Activated CD4-positive, alpha-beta memory T cell treated with anti-CD3 and anti-CD28 coated beads for 36 hours (primary cell): Measurements from ENCODE around the gene LURAP1L. TPM values are rescaled to one million over a fixed set of nuclear protein-coding genes. Genes with fewer than 3 reads are reported as not detected.

Source experiments
- CTCF ChIA-PET: fragments of 350-600 bp; sonication (Branson Sonifier 250); formaldehyde crosslinking; loops from one replicate; lab custom pipeline; 2021; ENCODE audit warnings: antibody characterized with exemption, inconsistent platforms; lab: Charles Lee
- POLR2A ChIA-PET: fragments of 350-600 bp; sonication (Branson Sonifier 250); formaldehyde crosslinking; loops from one replicate; lab custom pipeline; 2021; ENCODE audit warnings: antibody characterized with exemption; lab: Charles Lee
- DNase-seq: peaks from one replicate; pipeline ENCODE4 v3.0.0-alpha.2; 2020
- H3K27ac Mint-ChIP-seq: one replicate; pipeline ENCODE4 v1.8.0; 2021; ENCODE audit warnings: mixed read lengths
- H3K27me3 Mint-ChIP-seq: one replicate; pipeline ENCODE4 v1.8.0; 2021; ENCODE audit warnings: mixed read lengths
- H3K36me3 Mint-ChIP-seq: one replicate; pipeline ENCODE4 v1.8.0; 2021; ENCODE audit warnings: mixed read lengths
- H3K4me1 Mint-ChIP-seq: one replicate; pipeline ENCODE4 v1.8.0; 2021; ENCODE audit warnings: low read depth, mixed read lengths
- H3K4me3 Mint-ChIP-seq: one replicate; pipeline ENCODE4 v1.8.0; 2021; ENCODE audit warnings: mild to moderate bottlenecking, mixed read lengths
- H3K9me3 Mint-ChIP-seq: one replicate; pipeline ENCODE4 v1.8.0; 2021; ENCODE audit warnings: mixed read lengths
- intact Hi-C: fragments of 100-400 bp; cut with micrococcal nuclease; formaldehyde crosslinking; loops from one replicate; pipeline ENCODE4 v1.15.1; 2023
- total RNA-seq, 2 experiments: library from RNA; stranded (reverse); gene quantifications; one replicate each; pipeline ENCODE4 v1.2.3, GENCODE V29; 2021

The LURAP1L gene
- total RNA-seq, 2 experiments from 2014 or later = not detected

- Mint-ChIP-seq H3K36me3 (no peaks in the 10 kb centered on the region), H3K9me3 (peaks cover 19% of the 10 kb centered on the region), H3K27ac (no peak overlapping the region), H3K4me1 (no peaks in the 10 kb centered on the region), H3K27me3 (no peaks in the 10 kb centered on the region), H3K4me3 (no peak overlapping the region)
- ChIA-PET CTCF (no interaction called here), POLR2A (no interaction called here)
- intact Hi-C loops = no loop called here
- DNase-seq = no peak
These were observed 44.8 kb downstream of the LURAP1L start for GRCh38 chr9:12819436-12820185.

GRCh38 chr9:12822111-12822510 lies 47.3 kb downstream of the LURAP1L start:
- Mint-ChIP-seq H3K27me3 (no peaks in the 10 kb centered on the region), H3K27ac (no peak overlapping the region), H3K4me1 (no peaks in the 10 kb centered on the region), H3K9me3 (peaks cover 12% of the 10 kb centered on the region), H3K36me3 (no peaks in the 10 kb centered on the region), H3K4me3 (no peak overlapping the region)
- intact Hi-C loops = no loop called here
- ChIA-PET CTCF (no interaction called here), POLR2A (no interaction called here)
- DNase-seq = no peak

GRCh38 chr9:12826924-12827565 lies 52.2 kb downstream of the LURAP1L start:
- intact Hi-C loops = no loop called here
- no peak overlapping the region for H3K27ac Mint-ChIP-seq
- CTCF ChIA-PET = no interaction called here
- no peaks in the 10 kb centered on the region for H3K4me1 Mint-ChIP-seq
- H3K9me3 Mint-ChIP-seq = peaks cover 6% of the 10 kb centered on the region
- no peak overlapping the region for H3K4me3 Mint-ChIP-seq
- no peaks in the 10 kb centered on the region for H3K36me3 Mint-ChIP-seq
- POLR2A ChIA-PET = no interaction called here
- H3K27me3 Mint-ChIP-seq = no peaks in the 10 kb centered on the region
- DNase-seq = no peak

- Mint-ChIP-seq H3K27ac (no peak overlapping the region), H3K27me3 (no peaks in the 10 kb centered on the region), H3K9me3 (peaks cover 23% of the 10 kb centered on the region), H3K4me1 (no peaks in the 10 kb centered on the region), H3K36me3 (no peaks in the 10 kb centered on the region), H3K4me3 (no peak overlapping the region)
- ChIA-PET CTCF (no interaction called here), POLR2A (no interaction called here)
- intact Hi-C loops = no loop called here
- DNase-seq = no peak
These were observed 58.9 kb downstream of the LURAP1L start for GRCh38 chr9:12833701-12834100.

GRCh38 chr9:12838546-12838945 lies 63.7 kb downstream of the LURAP1L start:
- H3K4me3 Mint-ChIP-seq = no peak overlapping the region
- intact Hi-C loops = no loop called here
- no peaks in the 10 kb centered on the region for H3K36me3 Mint-ChIP-seq
- peaks cover 24% of the 10 kb centered on the region for H3K9me3 Mint-ChIP-seq
- H3K27me3 Mint-ChIP-seq = no peaks in the 10 kb centered on the region
- no peak overlapping the region for H3K27ac Mint-ChIP-seq
- no peaks in the 10 kb centered on the region for H3K4me1 Mint-ChIP-seq
- POLR2A ChIA-PET = no interaction called here
- CTCF ChIA-PET = no interaction called here
- no peak for DNase-seq

GRCh38 chr9:12843735-12844134 lies 68.9 kb downstream of the LURAP1L start:
- CTCF ChIA-PET = no interaction called here
- no peaks in the 10 kb centered on the region for H3K36me3 Mint-ChIP-seq
- H3K27ac Mint-ChIP-seq = no peak overlapping the region
- peaks cover 19% of the 10 kb centered on the region for H3K9me3 Mint-ChIP-seq
- DNase-seq = no peak
- intact Hi-C loops = no loop called here
- POLR2A ChIA-PET = no interaction called here
- no peaks in the 10 kb centered on the region for H3K4me1 Mint-ChIP-seq
- no peaks in the 10 kb centered on the region for H3K27me3 Mint-ChIP-seq
- no peak overlapping the region for H3K4me3 Mint-ChIP-seq

- ChIA-PET CTCF (no interaction called here), POLR2A (no interaction called here)
- peaks cover 20% of the 10 kb centered on the region for H3K9me3 Mint-ChIP-seq
- intact Hi-C loops = no loop called here
- no peaks in the 10 kb centered on the region for H3K27me3 Mint-ChIP-seq
- H3K4me1 Mint-ChIP-seq = no peaks in the 10 kb centered on the region
- no peak for DNase-seq
- no peaks in the 10 kb centered on the region for H3K36me3 Mint-ChIP-seq
- no peak overlapping the region for H3K4me3 Mint-ChIP-seq
- H3K27ac Mint-ChIP-seq = no peak overlapping the region
These were observed 71.2 kb downstream of the LURAP1L start for GRCh38 chr9:12846035-12846434.

- Mint-ChIP-seq H3K4me3 (no peak overlapping the region), H3K27me3 (no peaks in the 10 kb centered on the region), H3K27ac (no peak overlapping the region), H3K36me3 (no peaks in the 10 kb centered on the region), H3K9me3 (peaks cover 14% of the 10 kb centered on the region), H3K4me1 (no peaks in the 10 kb centered on the region)
- no peak for DNase-seq
- intact Hi-C loops = no loop called here
- POLR2A ChIA-PET = no interaction called here
- CTCF ChIA-PET = no interaction called here
These were observed 72.7 kb downstream of the LURAP1L start for GRCh38 chr9:12847561-12847960.

- ChIA-PET CTCF (no interaction called here), POLR2A (no interaction called here)
- Mint-ChIP-seq H3K4me3 (no peak overlapping the region), H3K27ac (no peak overlapping the region), H3K27me3 (no peaks in the 10 kb centered on the region), H3K36me3 (no peaks in the 10 kb centered on the region), H3K9me3 (peaks cover 21% of the 10 kb centered on the region), H3K4me1 (no peaks in the 10 kb centered on the region)
- intact Hi-C loops = no loop called here
- no peak for DNase-seq
These were observed 74.7 kb downstream of the LURAP1L start for GRCh38 chr9:12849486-12850003.

- Mint-ChIP-seq H3K9me3 (peaks cover 26% of the 10 kb centered on the region), H3K27ac (no peak overlapping the region), H3K4me1 (no peaks in the 10 kb centered on the region), H3K4me3 (no peak overlapping the region), H3K27me3 (no peaks in the 10 kb centered on the region), H3K36me3 (no peaks in the 10 kb centered on the region)
- intact Hi-C loops = no loop called here
- POLR2A ChIA-PET = no interaction called here
- CTCF ChIA-PET = no interaction called here
- DNase-seq = no peak
These were observed 76.7 kb downstream of the LURAP1L start for GRCh38 chr9:12851341-12852090.

- Mint-ChIP-seq H3K27me3 (no peaks in the 10 kb centered on the region), H3K4me1 (no peaks in the 10 kb centered on the region), H3K27ac (no peak overlapping the region), H3K9me3 (peaks cover 21% of the 10 kb centered on the region), H3K4me3 (no peak overlapping the region), H3K36me3 (no peaks in the 10 kb centered on the region)
- ChIA-PET CTCF (no interaction called here), POLR2A (no interaction called here)
- intact Hi-C loops = no loop called here
- no peak for DNase-seq
These were observed 78.2 kb downstream of the LURAP1L start for GRCh38 chr9:12853051-12853450.

- intact Hi-C loops = no loop called here
- Mint-ChIP-seq H3K36me3 (no peaks in the 10 kb centered on the region), H3K27me3 (no peaks in the 10 kb centered on the region), H3K9me3 (peaks cover 19% of the 10 kb centered on the region), H3K4me1 (no peaks in the 10 kb centered on the region), H3K27ac (no peak overlapping the region), H3K4me3 (no peak overlapping the region)
- CTCF ChIA-PET = no interaction called here
- POLR2A ChIA-PET = no interaction called here
- DNase-seq = no peak
These were observed 79.4 kb downstream of the LURAP1L start for GRCh38 chr9:12854221-12854620.
